Nucleus accumbens (tissue), 56 donors: ENCODE results near the gene CEND1.

Source experiments
- DNase-seq, 56 donors: peaks; one replicate each; lab custom pipeline; 2025; lab: John Stamatoyannopoulos, UW

The CEND1 gene

GRCh38 chr11:798093-798713 is 8.3 kb upstream of the CEND1 start, which contains the start of gene SLC25A22:
SLC25A22 (minus strand) TSS chr11:798281; CDS start chr11:795006, 3,275 bp downstream.
- DNase-seq, result peak in 44 of 56 donors; percentile 29 to 86 (median 71)

DNA sequence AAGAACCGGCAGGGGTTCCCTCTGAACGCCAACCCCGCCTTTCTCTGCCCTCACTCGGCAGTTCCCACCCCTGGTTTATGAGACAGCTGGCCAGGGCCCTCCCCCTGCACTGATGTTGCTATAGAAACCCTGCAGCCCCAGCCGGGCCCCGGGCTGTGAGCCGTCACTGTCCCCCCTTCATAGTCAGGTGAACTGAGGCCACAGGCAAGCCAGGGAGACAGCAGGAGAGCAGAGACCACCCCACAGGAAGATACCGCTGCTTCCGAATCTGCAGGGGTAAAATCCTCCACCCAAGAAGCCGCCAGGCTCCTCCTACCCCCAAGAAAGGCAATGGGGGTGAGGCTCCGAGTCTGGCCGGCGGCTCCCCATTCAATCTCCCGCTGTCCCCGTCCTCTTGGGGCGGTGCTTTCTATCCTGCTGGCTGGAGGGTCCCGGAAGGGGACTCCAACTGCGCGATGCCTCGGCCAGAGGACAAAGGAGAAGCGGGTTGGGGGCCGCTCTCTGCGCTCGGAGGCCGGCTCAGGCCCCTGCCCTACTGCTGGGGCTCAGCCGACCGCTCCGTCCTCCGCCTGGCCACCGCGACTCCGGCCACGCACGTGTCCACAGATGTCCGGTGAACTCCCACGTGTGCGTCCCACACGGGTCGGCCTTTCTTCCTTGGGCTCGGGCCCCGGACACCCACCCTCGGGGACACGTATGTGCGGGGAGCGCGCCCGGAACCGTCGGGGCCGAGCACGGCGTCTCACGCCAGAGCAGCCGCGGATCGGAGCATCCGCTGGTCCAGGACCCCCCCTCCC is 7.6 kb upstream of the CEND1 start:
- DNase-seq, result peak in 49 of 56 donors; percentile 35 to 86 (median 71)

- no peak for DNase-seq
Observed at GRCh38 chr11:796565-797295, 6.8 kb upstream of the CEND1 start.

DNA sequence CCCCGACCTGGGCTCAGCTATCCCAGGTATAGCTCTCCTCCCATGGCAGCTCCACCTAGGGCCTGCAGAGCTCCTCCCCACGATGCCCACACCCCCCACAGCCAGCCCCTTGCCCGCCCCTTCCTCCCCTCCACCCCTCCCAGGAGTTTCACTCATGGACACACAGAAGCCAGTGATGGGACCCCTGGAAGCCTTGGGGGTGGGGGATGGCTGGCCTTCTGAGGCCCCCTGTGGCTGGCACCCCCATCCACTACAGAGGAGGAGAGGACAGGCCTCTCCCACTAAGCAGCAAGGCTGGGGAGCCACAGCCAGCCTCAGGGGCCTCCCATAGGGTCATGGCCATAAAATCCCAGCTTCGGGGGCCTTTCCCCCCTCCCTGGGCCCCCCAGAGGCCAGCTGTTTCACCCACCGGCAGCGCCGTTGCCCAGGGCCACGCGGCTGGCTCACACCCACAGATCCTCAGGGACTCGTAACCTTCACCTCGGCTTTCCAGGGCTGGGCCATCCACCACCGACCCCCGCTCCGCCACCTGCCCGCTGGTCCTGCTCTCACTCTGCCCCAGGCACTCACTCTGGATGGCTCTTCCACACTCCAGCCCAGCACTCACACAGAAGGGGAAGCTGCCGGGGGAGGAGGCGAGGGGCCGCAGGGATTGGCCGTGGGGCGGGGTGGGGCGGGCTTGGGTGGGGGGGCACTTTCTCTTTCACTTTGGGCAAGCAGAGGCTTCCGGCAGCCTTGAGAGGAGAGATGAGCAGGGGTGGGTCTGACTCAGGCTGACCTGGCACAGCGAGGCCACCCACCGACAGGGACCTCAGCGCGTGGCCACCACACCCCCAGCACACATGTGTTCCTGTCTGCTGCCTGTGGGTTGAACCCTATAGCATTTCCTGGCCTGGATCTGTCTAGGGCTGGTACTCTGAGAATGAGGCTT is 6.0 kb upstream of the CEND1 start:
- peak in 41 of 56 donors; percentile 16 to 68 (median 40) for DNase-seq

- peak in 19 of 56 donors; percentile 7 to 65 (median 38) for DNase-seq
Observed at GRCh38 chr11:794766-795633, 5.1 kb upstream of the CEND1 start.

DNA sequence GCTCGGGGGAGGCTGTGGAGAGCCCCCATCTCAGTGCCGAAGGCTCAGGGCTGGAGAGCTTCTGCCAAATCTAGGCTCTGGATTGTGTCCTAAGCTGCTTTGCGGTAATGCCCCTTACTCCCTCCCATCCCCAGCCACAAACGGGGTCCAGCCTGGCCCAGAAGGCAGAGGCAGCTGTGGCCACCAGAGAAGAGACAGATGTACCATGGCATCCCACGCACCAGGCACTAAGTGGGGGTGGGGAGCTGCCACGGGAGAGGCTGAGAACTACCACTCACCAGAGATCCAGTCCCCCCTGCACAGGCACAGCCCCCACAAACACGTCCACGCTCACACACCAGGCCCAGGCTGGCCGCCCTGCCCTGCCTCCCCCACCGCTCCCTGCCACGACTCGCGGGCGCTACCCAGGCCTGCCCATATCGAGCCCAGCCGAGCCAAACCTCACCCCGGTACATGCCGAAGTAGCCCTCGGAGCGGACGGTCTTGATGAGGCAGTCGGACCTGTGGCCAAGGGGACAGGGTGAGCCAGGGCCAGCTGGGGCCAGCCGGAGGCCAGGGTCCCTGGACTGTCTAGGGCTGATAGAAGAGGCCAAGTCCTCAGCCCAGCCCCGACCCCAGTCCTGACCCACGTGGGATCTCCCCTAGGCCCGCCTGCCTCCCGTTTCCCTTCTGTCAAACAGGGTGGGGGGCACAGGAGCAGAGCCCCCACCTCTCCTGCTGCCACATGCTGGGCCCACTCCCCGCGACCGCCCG is 4.3 kb upstream of the CEND1 start:
- DNase-seq, result no peak

GRCh38 chr11:793556-793955 is 3.7 kb upstream of the CEND1 start:
- DNase-seq, result no peak

- DNase-seq, result no peak
Observed at GRCh38 chr11:792873-793272, 3.0 kb upstream of the CEND1 start.

DNA sequence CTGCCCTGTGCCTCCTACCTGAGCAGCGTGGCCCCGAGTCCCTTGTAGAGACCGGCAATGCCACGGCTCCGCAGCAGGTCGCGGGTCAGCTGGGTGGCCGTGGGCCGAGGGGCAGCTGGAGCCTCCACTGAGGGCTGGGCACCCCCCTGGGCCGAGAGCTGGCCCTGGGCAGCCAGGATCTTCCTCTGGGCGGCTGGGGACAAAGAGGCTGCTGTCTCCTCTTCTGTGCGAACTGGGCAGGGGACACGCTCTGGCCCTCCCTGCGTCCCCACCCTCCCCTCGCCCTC is 2.6 kb upstream of the CEND1 start:
- DNase-seq, result no peak

DNA sequence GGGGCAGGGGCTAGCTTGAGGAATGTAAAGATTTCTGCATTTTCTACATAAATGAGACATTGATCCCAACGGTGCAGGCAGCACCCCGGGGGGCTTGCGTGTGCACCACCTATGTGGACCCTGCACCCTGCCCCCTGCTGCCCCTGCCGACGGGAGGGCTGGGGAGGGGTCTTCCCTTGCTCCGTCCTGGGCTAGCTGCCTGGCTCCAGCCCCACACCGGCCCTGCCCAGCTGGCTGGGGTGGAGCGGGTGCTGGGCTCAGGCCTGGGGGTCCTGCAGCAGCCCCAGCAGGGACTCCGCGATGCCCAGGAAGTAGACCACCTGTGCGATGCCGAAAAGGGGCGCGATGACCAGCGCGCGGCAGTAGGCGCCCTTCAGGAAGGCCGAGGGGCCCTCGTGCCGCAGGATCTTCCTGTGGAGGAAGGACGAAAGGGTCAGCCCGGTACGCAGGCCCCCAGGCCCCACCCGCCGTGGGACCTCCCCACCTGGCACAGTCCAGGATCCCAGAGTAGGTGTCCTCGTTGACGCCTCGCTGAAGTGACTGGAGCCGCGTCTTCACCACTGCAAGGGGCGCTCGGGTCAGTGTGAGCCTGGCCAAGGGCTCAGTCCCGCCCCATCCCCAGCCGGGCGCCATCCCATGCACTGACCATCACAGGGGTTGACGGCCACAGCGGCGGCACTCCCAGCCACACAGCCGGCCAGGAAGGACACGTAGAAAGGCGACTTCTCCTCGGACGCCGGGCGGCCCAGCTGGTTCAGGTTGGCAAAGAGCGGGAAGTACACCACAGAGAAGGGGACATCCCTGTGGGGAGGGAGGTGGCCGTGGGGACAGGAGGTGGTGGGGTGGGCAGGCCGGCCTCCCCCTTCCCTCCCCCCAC is 2.0 kb upstream of the CEND1 start:
- DNase-seq, result no peak

- no peak for DNase-seq
Observed at GRCh38 chr11:790721-791564, 1.1 kb upstream of the CEND1 start.

GRCh38 chr11:788953-789940 is 643 bp downstream of the CEND1 start:
- peak in 2 of 56 donors; percentile 45 to 63 for DNase-seq

GRCh38 chr11:788009-788640 is 1.8 kb downstream of the CEND1 start:
- DNase-seq, result no peak

DNA sequence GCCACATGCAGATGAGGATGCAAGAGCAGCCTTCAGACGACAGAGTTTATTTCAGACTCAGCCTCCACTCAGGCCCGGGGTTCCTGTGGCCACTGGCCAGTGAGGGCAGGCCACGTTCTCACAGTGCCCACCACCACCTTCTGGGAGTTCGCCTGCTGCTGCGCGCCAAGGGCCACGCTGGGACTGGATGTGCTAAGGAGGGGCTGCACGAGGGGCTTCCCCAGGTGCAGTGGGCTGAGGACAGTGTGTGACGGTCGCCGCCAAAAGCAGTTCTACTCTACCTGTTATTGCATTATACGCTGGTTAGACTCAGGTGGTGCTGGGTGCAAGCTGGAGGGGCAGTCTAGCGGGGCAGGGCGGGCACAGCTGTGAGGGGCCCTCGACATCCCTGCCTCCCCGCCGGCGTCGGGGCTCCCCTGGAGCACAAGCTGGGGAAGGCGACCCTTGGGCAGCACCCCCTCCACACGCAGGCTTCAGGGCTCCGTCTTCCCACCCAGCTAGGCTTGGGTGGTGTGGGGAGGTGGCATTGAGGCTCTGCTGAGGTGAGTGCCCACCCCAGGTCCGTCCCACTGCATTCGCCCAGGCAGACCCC is 2.7 kb downstream of the CEND1 start:
- no peak for DNase-seq
